ENCODE measurements around the gene OR1I1. TPM values are rescaled to one million over a fixed set of nuclear protein-coding genes. Genes with fewer than 3 reads are reported as not detected.

Gene OR1I1
- total and polyA plus RNA-seq, 2 experiments from 2014 or later = not detected

- H3K9me2 ChIP-seq (replicated peaks; ENCODE audit: insufficient read depth) = no peaks in the 10 kb centered on the region
- no peaks in the 10 kb centered on the region for H3K36me3 ChIP-seq (replicated peaks; ENCODE audit: insufficient read depth, low read depth)
- H3K4me3 ChIP-seq = no peak overlapping the region
- H2AFZ ChIP-seq = no peak overlapping the region
- no peaks in the 10 kb centered on the region for H3K9me3 ChIP-seq (ENCODE audit: low read depth)
- no peaks in the 10 kb centered on the region for H3K4me1 ChIP-seq (ENCODE audit: insufficient read depth)
- no peaks in the 10 kb centered on the region for H4K20me1 ChIP-seq (ENCODE audit: insufficient read depth, poor library complexity, severe bottlenecking)
- H3K27me3 ChIP-seq = no peaks in the 10 kb centered on the region
- TF ChIP-seq, protein P1, sequence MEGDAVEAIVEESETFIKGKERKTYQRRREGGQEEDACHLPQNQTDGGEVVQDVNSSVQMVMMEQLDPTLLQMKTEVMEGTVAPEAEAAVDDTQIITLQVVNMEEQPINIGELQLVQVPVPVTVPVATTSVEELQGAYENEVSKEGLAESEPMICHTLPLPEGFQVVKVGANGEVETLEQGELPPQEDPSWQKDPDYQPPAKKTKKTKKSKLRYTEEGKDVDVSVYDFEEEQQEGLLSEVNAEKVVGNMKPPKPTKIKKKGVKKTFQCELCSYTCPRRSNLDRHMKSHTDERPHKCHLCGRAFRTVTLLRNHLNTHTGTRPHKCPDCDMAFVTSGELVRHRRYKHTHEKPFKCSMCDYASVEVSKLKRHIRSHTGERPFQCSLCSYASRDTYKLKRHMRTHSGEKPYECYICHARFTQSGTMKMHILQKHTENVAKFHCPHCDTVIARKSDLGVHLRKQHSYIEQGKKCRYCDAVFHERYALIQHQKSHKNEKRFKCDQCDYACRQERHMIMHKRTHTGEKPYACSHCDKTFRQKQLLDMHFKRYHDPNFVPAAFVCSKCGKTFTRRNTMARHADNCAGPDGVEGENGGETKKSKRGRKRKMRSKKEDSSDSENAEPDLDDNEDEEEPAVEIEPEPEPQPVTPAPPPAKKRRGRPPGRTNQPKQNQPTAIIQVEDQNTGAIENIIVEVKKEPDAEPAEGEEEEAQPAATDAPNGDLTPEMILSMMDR (IDR thresholded peaks at IDR 0.05; ENCODE audit: poor library complexity) = no peak
- no peak for TF ChIP-seq EZH2phosphoT487 (IDR thresholded peaks at IDR 0.05; ENCODE audit: low read depth, severe bottlenecking, unreplicated experiment)
- no peak for TF ChIP-seq EZH2 (IDR thresholded peaks at IDR 0.05; ENCODE audit: borderline replicate concordance)
- DNase-seq (ENCODE audit: low spot score) = no peak
- H3K79me2 ChIP-seq = no peaks in the 10 kb centered on the region
- no peak overlapping the region for H3K27ac ChIP-seq
- H3K4me2 ChIP-seq = no peak overlapping the region
Observed at GRCh38 chr19:15137777-15138176, 55.8 kb downstream of the OR1I1 start.

DNA sequence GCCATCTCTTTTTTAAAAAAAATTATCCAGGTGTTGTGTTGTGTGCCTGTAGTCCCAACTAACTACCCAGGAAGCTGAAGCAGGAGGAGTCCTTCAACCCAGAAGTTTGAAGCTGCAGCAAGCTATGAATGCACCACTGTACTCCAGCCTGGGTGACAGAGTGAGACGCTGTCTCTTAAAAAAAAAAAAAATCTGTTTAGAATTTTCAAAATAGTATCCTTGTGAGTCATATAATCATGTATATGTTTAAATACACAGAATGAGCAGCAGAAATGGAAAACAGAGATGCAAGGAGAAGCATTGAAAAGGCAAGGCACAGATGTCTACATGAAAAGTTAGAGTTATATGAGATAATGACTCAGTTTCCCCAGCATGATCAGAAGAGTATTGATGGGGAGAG, 56.4 kb downstream of the OR1I1 start:
- H3K9me2 ChIP-seq (replicated peaks; ENCODE audit: insufficient read depth) = no peaks in the 10 kb centered on the region
- no peaks in the 10 kb centered on the region for H4K20me1 ChIP-seq (ENCODE audit: insufficient read depth, poor library complexity, severe bottlenecking)
- H3K27me3 ChIP-seq = no peaks in the 10 kb centered on the region
- WGBS (ENCODE audit: low lambda C conversion rate, missing lambda C conversion rate) = 60% methylated on average over 1 of the region's 1 CpG
- no peak overlapping the region for H3K4me2 ChIP-seq
- TF ChIP-seq, protein P1 (IDR thresholded peaks at IDR 0.05; ENCODE audit: poor library complexity) = no peak
- TF ChIP-seq EZH2phosphoT487 (IDR thresholded peaks at IDR 0.05; ENCODE audit: low read depth, severe bottlenecking, unreplicated experiment) = no peak
- no peak for TF ChIP-seq EZH2 (IDR thresholded peaks at IDR 0.05; ENCODE audit: borderline replicate concordance)
- no peaks in the 10 kb centered on the region for H3K79me2 ChIP-seq
- H3K27ac ChIP-seq = no peak overlapping the region
- no peaks in the 10 kb centered on the region for H3K9me3 ChIP-seq (ENCODE audit: low read depth)
- H3K4me3 ChIP-seq = no peak overlapping the region
- DNase-seq (ENCODE audit: low spot score) = no peak
- H3K4me1 ChIP-seq (ENCODE audit: insufficient read depth) = no peaks in the 10 kb centered on the region
- no peaks in the 10 kb centered on the region for H3K36me3 ChIP-seq (replicated peaks; ENCODE audit: insufficient read depth, low read depth)
- no peak overlapping the region for H2AFZ ChIP-seq

- Histone ChIP-seq H2AFZ (no peak overlapping the region), H3K4me3 (no peak overlapping the region), H4K20me1 (ENCODE audit: insufficient read depth, poor library complexity, severe bottlenecking) (no peaks in the 10 kb centered on the region), H3K79me2 (no peaks in the 10 kb centered on the region), H3K27ac (no peak overlapping the region), H3K9me2 (replicated peaks; ENCODE audit: insufficient read depth) (no peaks in the 10 kb centered on the region), H3K36me3 (replicated peaks; ENCODE audit: insufficient read depth, low read depth) (no peaks in the 10 kb centered on the region), H3K27me3 (no peaks in the 10 kb centered on the region), H3K4me2 (no peak overlapping the region), H3K9me3 (ENCODE audit: low read depth) (no peaks in the 10 kb centered on the region), H3K4me1 (ENCODE audit: insufficient read depth) (no peaks in the 10 kb centered on the region)
- TF ChIP-seq EZH2phosphoT487 (IDR thresholded peaks at IDR 0.05; ENCODE audit: low read depth, severe bottlenecking, unreplicated experiment) (no peak), EZH2 (IDR thresholded peaks at IDR 0.05; ENCODE audit: borderline replicate concordance) (no peak)
- TF ChIP-seq, protein P1 (IDR thresholded peaks at IDR 0.05; ENCODE audit: poor library complexity) = no peak
- no peak for DNase-seq (ENCODE audit: low spot score)
- whole genome bisulfite sequencing (ENCODE audit: low lambda C conversion rate, missing lambda C conversion rate) = 95% methylated on average over 25 of the region's 25 CpGs
Observed at GRCh38 chr19:15141143-15141542, 59.1 kb downstream of the OR1I1 start.

- Histone ChIP-seq H3K27ac (no peak overlapping the region), H3K9me2 (replicated peaks; ENCODE audit: insufficient read depth) (no peaks in the 10 kb centered on the region), H3K27me3 (no peaks in the 10 kb centered on the region), H3K4me3 (no peak overlapping the region), H3K4me2 (no peak overlapping the region), H3K36me3 (replicated peaks; ENCODE audit: insufficient read depth, low read depth) (no peaks in the 10 kb centered on the region), H3K79me2 (no peaks in the 10 kb centered on the region), H2AFZ (no peak overlapping the region), H4K20me1 (ENCODE audit: insufficient read depth, poor library complexity, severe bottlenecking) (no peaks in the 10 kb centered on the region), H3K9me3 (ENCODE audit: low read depth) (no peaks in the 10 kb centered on the region), H3K4me1 (ENCODE audit: insufficient read depth) (no peaks in the 10 kb centered on the region)
- TF ChIP-seq EZH2 (IDR thresholded peaks at IDR 0.05; ENCODE audit: borderline replicate concordance) = no peak
- no peak for TF ChIP-seq EZH2phosphoT487 (IDR thresholded peaks at IDR 0.05; ENCODE audit: low read depth, severe bottlenecking, unreplicated experiment)
- TF ChIP-seq, protein P1 (IDR thresholded peaks at IDR 0.05; ENCODE audit: poor library complexity) = no peak
- DNase-seq (ENCODE audit: low spot score) = no peak
- 90% methylated on average over 5 of the region's 5 CpGs for whole genome bisulfite sequencing (ENCODE audit: low lambda C conversion rate, missing lambda C conversion rate)
Observed at GRCh38 chr19:15142313-15142712, 60.3 kb downstream of the OR1I1 start.

All from hepatocyte (in vitro differentiated cells).